Measurements from ENCODE around the gene GPX5.

The GPX5 gene

DNA sequence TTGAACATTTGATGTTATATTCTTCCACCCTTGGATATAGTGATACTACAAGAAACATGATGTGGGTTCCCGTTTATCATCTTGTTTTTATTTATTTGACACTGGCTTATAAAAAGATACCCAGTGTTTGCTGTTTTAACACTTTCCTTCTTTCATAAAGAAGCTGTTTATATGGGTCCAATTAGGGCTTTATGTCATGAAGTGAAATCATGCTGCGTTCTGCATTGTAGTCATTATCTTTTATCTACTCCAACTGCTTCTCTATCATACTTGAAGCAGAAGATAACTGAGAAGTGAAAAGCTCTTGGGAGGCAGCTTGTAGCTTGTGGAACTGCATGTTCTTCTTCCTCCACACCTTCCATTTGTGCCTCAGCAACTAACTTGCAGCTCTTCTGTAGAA, 57.8 kb downstream of the GPX5 start (continued):
- TF ChIP-seq ZNF10 (tag by site-specific recombination; IDR thresholded peaks at IDR 0.05) (no peak), GLIS2 (tag by site-specific recombination; IDR thresholded peaks at IDR 0.05) (no peak), FEZF1 (tag by site-specific recombination; IDR thresholded peaks at IDR 0.05) (peak; percentile 57), ZNF610 (tag by site-specific recombination; IDR thresholded peaks at IDR 0.05; ENCODE audit: borderline replicate concordance) (no peak), ZNF24 (tag by site-specific recombination; IDR thresholded peaks at IDR 0.05) (no peak), ZNF169 (tag by site-specific recombination; IDR thresholded peaks at IDR 0.05) (no peak), ZNF302 (tag by site-specific recombination; IDR thresholded peaks at IDR 0.05; ENCODE audit: low read depth) (no peak), ZIC2 (tag by site-specific recombination; IDR thresholded peaks at IDR 0.05) (peak; percentile 53), ZFP3 (tag by site-specific recombination; IDR thresholded peaks at IDR 0.05; ENCODE audit: low read depth) (no peak), ZNF560 (tag by site-specific recombination; IDR thresholded peaks at IDR 0.05; ENCODE audit: borderline replicate concordance) (no peak), PRDM1 (tag by site-specific recombination; IDR thresholded peaks at IDR 0.05) (no peak), SALL2 (tag by site-specific recombination; IDR thresholded peaks at IDR 0.05; ENCODE audit: borderline replicate concordance) (no peak), ZNF132 (tag by site-specific recombination; IDR thresholded peaks at IDR 0.05; ENCODE audit: borderline replicate concordance) (no peak), ZNF341 (tag by site-specific recombination; IDR thresholded peaks at IDR 0.05; ENCODE audit: low read depth) (no peak), ZNF37A (tag by site-specific recombination; IDR thresholded peaks at IDR 0.05) (no peak), ZBTB17 (tag by site-specific recombination; IDR thresholded peaks at IDR 0.05) (no peak), ZNF175 (tag by site-specific recombination; IDR thresholded peaks at IDR 0.05) (no peak), TCF7L2 (IDR thresholded peaks at IDR 0.05; ENCODE audit: borderline replicate concordance, low read depth, low read length) (peak; percentile 83; the same call in 1 of the 2 replicates), ZNF416 (tag by site-specific recombination; IDR thresholded peaks at IDR 0.05) (no peak), IKZF3 (tag by site-specific recombination; IDR thresholded peaks at IDR 0.05) (peak; percentile 52; the same call in 1 of the 2 replicates), ZNF423 (tag by site-specific recombination; IDR thresholded peaks at IDR 0.05) (no peak), ZNF473 (tag by site-specific recombination; IDR thresholded peaks at IDR 0.05) (no peak), ZNF391 (tag by site-specific recombination; IDR thresholded peaks at IDR 0.05; ENCODE audit: borderline replicate concordance, low read depth) (no peak)
- TF ChIP-seq, protein P1, sequence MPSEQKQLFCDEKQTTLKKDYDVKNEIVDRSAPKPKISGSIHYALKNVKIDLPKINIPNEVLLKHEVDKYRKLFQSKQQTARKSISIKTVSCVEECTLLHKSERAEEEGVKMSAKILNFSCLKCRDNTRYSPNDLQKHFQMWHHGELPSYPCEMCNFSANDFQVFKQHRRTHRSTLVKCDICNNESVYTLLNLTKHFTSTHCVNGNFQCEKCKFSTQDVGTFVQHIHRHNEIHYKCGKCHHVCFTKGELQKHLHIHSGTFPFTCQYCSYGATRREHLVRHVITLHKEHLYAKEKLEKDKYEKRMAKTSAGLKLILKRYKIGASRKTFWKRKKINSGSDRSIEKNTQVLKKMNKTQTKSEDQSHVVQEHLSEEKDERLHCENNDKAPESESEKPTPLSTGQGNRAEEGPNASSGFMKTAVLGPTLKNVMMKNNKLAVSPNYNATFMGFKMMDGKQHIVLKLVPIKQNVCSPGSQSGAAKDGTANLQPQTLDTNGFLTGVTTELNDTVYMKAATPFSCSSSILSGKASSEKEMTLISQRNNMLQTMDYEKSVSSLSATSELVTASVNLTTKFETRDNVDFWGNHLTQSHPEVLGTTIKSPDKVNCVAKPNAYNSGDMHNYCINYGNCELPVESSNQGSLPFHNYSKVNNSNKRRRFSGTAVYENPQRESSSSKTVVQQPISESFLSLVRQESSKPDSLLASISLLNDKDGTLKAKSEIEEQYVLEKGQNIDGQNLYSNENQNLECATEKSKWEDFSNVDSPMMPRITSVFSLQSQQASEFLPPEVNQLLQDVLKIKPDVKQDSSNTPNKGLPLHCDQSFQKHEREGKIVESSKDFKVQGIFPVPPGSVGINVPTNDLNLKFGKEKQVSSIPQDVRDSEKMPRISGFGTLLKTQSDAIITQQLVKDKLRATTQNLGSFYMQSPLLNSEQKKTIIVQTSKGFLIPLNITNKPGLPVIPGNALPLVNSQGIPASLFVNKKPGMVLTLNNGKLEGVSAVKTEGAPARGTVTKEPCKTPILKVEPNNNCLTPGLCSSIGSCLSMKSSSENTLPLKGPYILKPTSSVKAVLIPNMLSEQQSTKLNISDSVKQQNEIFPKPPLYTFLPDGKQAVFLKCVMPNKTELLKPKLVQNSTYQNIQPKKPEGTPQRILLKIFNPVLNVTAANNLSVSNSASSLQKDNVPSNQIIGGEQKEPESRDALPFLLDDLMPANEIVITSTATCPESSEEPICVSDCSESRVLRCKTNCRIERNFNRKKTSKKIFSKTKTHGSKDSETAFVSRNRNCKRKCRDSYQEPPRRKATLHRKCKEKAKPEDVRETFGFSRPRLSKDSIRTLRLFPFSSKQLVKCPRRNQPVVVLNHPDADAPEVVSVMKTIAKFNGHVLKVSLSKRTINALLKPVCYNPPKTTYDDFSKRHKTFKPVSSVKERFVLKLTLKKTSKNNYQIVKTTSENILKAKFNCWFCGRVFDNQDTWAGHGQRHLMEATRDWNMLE (tag by site-specific recombination; conservative IDR thresholded peaks at IDR 0.05; ENCODE audit: low read depth) = no peak
- TF ChIP-seq, protein P2, sequence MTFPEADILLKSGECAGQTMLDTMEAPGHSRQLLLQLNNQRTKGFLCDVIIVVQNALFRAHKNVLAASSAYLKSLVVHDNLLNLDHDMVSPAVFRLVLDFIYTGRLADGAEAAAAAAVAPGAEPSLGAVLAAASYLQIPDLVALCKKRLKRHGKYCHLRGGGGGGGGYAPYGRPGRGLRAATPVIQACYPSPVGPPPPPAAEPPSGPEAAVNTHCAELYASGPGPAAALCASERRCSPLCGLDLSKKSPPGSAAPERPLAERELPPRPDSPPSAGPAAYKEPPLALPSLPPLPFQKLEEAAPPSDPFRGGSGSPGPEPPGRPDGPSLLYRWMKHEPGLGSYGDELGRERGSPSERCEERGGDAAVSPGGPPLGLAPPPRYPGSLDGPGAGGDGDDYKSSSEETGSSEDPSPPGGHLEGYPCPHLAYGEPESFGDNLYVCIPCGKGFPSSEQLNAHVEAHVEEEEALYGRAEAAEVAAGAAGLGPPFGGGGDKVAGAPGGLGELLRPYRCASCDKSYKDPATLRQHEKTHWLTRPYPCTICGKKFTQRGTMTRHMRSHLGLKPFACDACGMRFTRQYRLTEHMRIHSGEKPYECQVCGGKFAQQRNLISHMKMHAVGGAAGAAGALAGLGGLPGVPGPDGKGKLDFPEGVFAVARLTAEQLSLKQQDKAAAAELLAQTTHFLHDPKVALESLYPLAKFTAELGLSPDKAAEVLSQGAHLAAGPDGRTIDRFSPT (tag by site-specific recombination; IDR thresholded peaks at IDR 0.05) = no peak
- TF ChIP-seq, protein P3, sequence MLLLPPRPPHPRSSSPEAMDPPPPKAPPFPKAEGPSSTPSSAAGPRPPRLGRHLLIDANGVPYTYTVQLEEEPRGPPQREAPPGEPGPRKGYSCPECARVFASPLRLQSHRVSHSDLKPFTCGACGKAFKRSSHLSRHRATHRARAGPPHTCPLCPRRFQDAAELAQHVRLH (tag by site-specific recombination; IDR thresholded peaks at IDR 0.05) = peak; percentile 75
- TF ChIP-seq, protein P4, sequence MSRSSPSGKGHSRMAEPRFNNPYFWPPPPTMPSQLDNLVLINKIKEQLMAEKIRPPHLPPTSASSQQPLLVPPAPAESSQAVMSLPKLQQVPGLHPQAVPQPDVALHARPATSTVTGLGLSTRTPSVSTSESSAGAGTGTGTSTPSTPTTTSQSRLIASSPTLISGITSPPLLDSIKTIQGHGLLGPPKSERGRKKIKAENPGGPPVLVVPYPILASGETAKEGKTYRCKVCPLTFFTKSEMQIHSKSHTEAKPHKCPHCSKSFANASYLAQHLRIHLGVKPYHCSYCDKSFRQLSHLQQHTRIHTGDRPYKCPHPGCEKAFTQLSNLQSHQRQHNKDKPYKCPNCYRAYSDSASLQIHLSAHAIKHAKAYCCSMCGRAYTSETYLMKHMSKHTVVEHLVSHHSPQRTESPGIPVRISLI (tag by site-specific recombination; IDR thresholded peaks at IDR 0.05) = no peak
- TF ChIP-seq, protein P5, sequence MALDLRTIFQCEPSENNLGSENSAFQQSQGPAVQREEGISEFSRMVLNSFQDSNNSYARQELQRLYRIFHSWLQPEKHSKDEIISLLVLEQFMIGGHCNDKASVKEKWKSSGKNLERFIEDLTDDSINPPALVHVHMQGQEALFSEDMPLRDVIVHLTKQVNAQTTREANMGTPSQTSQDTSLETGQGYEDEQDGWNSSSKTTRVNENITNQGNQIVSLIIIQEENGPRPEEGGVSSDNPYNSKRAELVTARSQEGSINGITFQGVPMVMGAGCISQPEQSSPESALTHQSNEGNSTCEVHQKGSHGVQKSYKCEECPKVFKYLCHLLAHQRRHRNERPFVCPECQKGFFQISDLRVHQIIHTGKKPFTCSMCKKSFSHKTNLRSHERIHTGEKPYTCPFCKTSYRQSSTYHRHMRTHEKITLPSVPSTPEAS (tag by site-specific recombination; IDR thresholded peaks at IDR 0.05) = no peak
- TF ChIP-seq, protein P6, sequence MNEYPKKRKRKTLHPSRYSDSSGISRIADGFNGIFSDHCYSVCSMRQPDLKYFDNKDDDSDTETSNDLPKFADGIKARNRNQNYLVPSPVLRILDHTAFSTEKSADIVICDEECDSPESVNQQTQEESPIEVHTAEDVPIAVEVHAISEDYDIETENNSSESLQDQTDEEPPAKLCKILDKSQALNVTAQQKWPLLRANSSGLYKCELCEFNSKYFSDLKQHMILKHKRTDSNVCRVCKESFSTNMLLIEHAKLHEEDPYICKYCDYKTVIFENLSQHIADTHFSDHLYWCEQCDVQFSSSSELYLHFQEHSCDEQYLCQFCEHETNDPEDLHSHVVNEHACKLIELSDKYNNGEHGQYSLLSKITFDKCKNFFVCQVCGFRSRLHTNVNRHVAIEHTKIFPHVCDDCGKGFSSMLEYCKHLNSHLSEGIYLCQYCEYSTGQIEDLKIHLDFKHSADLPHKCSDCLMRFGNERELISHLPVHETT (tag by site-specific recombination; IDR thresholded peaks at IDR 0.05) = no peak

Data from HEK293 (cell line).